ENCODE measurements around the gene OR1F1.
A peak's percentile ranks its signal among the peaks of the same experiment; 100 is the strongest.
"Not testable (repeated sequence)": the region's sequence is repeated elsewhere in the genome, so short reads cannot be mapped to it uniquely, and the experiment has no call there.

Gene OR1F1

GRCh38 chr16:3150346-3151218 is 37.4 kb upstream of the OR1F1 start:
- peak; percentile 97 for DNase-seq

GRCh38 chr16:3152027-3152276 is 36.1 kb upstream of the OR1F1 start:
- DNase-seq: no peak

GRCh38 chr16:3152277-3152990 is 35.6 kb upstream of the OR1F1 start:
- DNase-seq: peak; percentile 50

GRCh38 chr16:3152991-3153368 is 35.0 kb upstream of the OR1F1 start:
- DNase-seq: no peak

GRCh38 chr16:3155181-3155580 is 32.8 kb upstream of the OR1F1 start:
- no peak for DNase-seq

GRCh38 chr16:3155972-3156371 is 32.0 kb upstream of the OR1F1 start:
- no peak for DNase-seq

GRCh38 chr16:3157229-3158025 is 30.6 kb upstream of the OR1F1 start:
- DNase-seq: peak; percentile 44

GRCh38 chr16:3158026-3158509 is 29.9 kb upstream of the OR1F1 start:
- DNase-seq: no peak

- DNase-seq: peak; percentile 93
Measured at GRCh38 chr16:3158510-3159314, 29.3 kb upstream of the OR1F1 start.

- no peak for DNase-seq
Measured at GRCh38 chr16:3161235-3162018, 26.6 kb upstream of the OR1F1 start.

GRCh38 chr16:3164121-3164991 is 23.6 kb upstream of the OR1F1 start:
- DNase-seq: no peak

GRCh38 chr16:3165111-3165822 is 22.7 kb upstream of the OR1F1 start:
- DNase-seq: no peak

GRCh38 chr16:3166505-3166886 is 21.5 kb upstream of the OR1F1 start:
- DNase-seq: no peak

GRCh38 chr16:3168729-3169128 is 19.3 kb upstream of the OR1F1 start:
- not testable (repeated sequence) for DNase-seq

GRCh38 chr16:3170440-3171180 is 17.4 kb upstream of the OR1F1 start:
- no peak for DNase-seq

GRCh38 chr16:3171181-3171854 is 16.7 kb upstream of the OR1F1 start:
- no peak for DNase-seq

GRCh38 chr16:3171855-3172593 is 16.0 kb upstream of the OR1F1 start:
- no peak for DNase-seq
